Sigmoid colon (tissue), 7 donors: Measurements from ENCODE around the gene ADGRG3. TPM values are rescaled to one million over a fixed set of nuclear protein-coding genes. Genes with fewer than 3 reads are reported as not detected.
"Not testable (repeated sequence)": the region's sequence is repeated elsewhere in the genome, so short reads cannot be mapped to it uniquely, and the experiment has no call there.

Experiments
- DNase-seq: peaks from one replicate; pipeline ENCODE4 v3.0.0-alpha.2; 2019
- H3K27ac ChIP-seq, 4 donors: fragments of 200-600 bp; sonication (generic); one replicate each; pipeline ENCODE4 v1.5.1; 2016 to 2019; ENCODE audit warnings: mild to moderate bottlenecking in 1 of 4
- H3K27me3 ChIP-seq, 3 donors: fragments of 200-600 bp; sonication (generic); one replicate each; pipeline ENCODE4 v1.5.1; 2019; ENCODE audit warnings: mild to moderate bottlenecking in 1 of 3
- H3K36me3 ChIP-seq, 4 donors: fragments of 200-600 bp; sonication (generic); one replicate each; pipeline ENCODE4 v1.5.1; 2016 to 2019
- H3K4me1 ChIP-seq, 4 donors: fragments of 200-600 bp; sonication (generic); one replicate each; pipeline ENCODE4 v1.5.1; 2017 to 2019
- H3K4me3 ChIP-seq, 4 donors: fragments of 200-600 bp; sonication (generic); one replicate each; pipeline ENCODE4 v1.5.1; 2017 to 2019; ENCODE audit warnings: mild to moderate bottlenecking in 2 of 4, moderate library complexity in 1 of 4
- H3K9me3 ChIP-seq, 4 donors: fragments of 200-600 bp in 3 of 4; sonication (generic) in 3 of 4; one replicate each; pipeline versions ENCODE4 v1.5.1 to v1.6.1; 2013 to 2019
- EP300 ChIP-seq, 4 donors: sonication (generic); formaldehyde crosslinking; IDR thresholded peaks; one replicate each; pipeline ENCODE4 v1.6.1; 2017; ENCODE audit warnings: antibody characterized with exemption in 4 of 4
- POLR2A ChIP-seq, 2 donors: fragments of 450-650 bp; IDR thresholded peaks; one replicate each; pipeline ENCODE4 v1.6.1; 2016; ENCODE audit warnings: antibody characterized with exemption in 2 of 2, mild to moderate bottlenecking in 2 of 2, moderate library complexity in 2 of 2
- POLR2AphosphoS5 ChIP-seq, 4 donors: sonication (generic); formaldehyde crosslinking; IDR thresholded peaks; one replicate each; pipeline ENCODE4 v1.6.1; 2017; ENCODE audit warnings: antibody characterized with exemption in 4 of 4
- WGBS, 2 donors: extraction: QIAGEN DNeasy Blood & Tissue Kit; methylation state at CpG; one replicate each; pipeline ENCODE4 v1.1.7; 2013; 5-methylcytosine and 5-hydroxymethylcytosine counted together
- intact Hi-C: fragments of 100-400 bp; cut with DNase I; formaldehyde crosslinking; loops from one replicate; pipeline ENCODE4 v1.15.1; 2023
- polyA plus RNA-seq, 3 donors: library from polyadenylated mRNA; stranded (reverse); fragments of 200-250 nt; gene quantifications; one replicate each; pipeline ENCODE4 v1.2.3, GENCODE V29; 2013
- total RNA-seq, 4 donors: library from RNA; depleted of rRNA; stranded (reverse); fragments of >200 nt; gene quantifications; one replicate each; pipeline ENCODE4 v1.1.0, GENCODE V29; 2016
- TF ChIP-seq, protein P1 (sequence below), 4 experiments: fragments of 450-650 bp in 3 of 4; fragments of 200-600 bp in 1 of 4; IDR thresholded peaks; one replicate each; pipeline ENCODE4 v1.5.1; 2016 to 2019; ENCODE audit warnings: antibody characterized with exemption in 4 of 4, mild to moderate bottlenecking in 3 of 4, moderate library complexity in 2 of 4
- donor health status: healthy with polysubstance abuse.
- donor health status: Bipolar disorder and iron deficiency.
- donor health status: healthy.

The ADGRG3 gene
- total and polyA plus RNA-seq, 7 donors = 0.69 to 6.6 (median 3.6) TPM

DNA sequence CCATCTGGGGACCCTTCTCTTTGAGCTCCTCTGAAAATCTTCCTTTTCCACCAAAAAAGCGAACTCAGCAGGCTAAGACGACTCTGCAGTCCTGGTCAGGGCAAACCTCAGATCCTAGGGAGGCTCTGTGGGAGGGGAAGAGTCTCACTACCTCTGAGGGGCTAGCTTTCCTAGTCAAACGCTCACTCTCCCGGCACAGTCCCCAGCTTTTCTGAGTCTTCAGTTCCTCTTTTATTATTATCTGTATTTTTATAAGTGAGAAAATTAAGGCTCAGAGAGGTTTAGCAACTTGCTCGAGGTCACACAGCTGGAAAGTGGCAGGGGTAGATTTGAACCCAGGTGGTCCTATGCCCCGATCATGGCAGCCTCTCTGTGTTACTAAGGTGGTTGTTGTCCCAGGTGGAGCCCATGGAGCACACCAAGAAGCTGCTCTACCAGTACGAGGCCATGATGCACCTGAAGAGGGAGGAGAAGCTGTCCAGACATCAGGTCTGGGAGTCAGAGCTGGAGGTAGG, 58.4 kb downstream of the ADGRG3 start:
- DNase-seq = peak; percentile 12
- Histone ChIP-seq H3K4me1 (no peaks in the 10 kb centered on the region), H3K36me3 (no peaks in the 10 kb centered on the region), H3K9me3 (no peaks in the 10 kb centered on the region), H3K27me3 (no peaks in the 10 kb centered on the region), H3K27ac (no peak overlapping the region), H3K4me3 (no peak overlapping the region)
- intact Hi-C loops = no loop called here
- TF ChIP-seq POLR2AphosphoS5 (IDR thresholded peaks at IDR 0.05) = no peak
- no peak for TF ChIP-seq POLR2A (IDR thresholded peaks at IDR 0.05)
- TF ChIP-seq, protein P1, sequence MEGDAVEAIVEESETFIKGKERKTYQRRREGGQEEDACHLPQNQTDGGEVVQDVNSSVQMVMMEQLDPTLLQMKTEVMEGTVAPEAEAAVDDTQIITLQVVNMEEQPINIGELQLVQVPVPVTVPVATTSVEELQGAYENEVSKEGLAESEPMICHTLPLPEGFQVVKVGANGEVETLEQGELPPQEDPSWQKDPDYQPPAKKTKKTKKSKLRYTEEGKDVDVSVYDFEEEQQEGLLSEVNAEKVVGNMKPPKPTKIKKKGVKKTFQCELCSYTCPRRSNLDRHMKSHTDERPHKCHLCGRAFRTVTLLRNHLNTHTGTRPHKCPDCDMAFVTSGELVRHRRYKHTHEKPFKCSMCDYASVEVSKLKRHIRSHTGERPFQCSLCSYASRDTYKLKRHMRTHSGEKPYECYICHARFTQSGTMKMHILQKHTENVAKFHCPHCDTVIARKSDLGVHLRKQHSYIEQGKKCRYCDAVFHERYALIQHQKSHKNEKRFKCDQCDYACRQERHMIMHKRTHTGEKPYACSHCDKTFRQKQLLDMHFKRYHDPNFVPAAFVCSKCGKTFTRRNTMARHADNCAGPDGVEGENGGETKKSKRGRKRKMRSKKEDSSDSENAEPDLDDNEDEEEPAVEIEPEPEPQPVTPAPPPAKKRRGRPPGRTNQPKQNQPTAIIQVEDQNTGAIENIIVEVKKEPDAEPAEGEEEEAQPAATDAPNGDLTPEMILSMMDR (IDR thresholded peaks at IDR 0.05) = no peak
- TF ChIP-seq EP300 (IDR thresholded peaks at IDR 0.05) = no peak
- WGBS, 2 donors = 77 to 80% methylated on average over 7 of the region's 7 CpGs

DNA sequence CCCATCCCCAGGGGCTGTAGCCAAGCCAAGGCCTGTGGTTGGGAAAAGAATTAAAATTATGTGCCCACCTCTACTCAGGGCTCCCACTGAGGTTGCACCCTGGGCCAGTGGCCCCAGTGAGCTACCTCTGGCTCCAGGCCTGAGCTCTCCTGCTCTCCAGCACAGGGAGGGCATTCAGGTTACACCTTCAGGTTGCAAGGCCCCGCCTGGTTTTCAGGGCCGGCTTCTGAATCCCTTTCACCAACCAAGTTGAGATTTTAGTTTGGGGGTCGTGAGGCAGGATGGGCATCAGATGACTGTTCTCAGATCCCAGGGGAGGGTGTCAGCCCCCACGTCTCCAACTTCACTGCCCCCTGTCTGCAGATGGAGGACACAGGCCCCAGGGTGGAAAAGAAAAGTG, 59.5 kb downstream of the ADGRG3 start:
- TF ChIP-seq POLR2AphosphoS5 (IDR thresholded peaks at IDR 0.05) (no peak), POLR2A (IDR thresholded peaks at IDR 0.05) (no peak), EP300 (IDR thresholded peaks at IDR 0.05) (no peak)
- TF ChIP-seq, protein P1 (IDR thresholded peaks at IDR 0.05) = no peak
- no peak for DNase-seq
- Histone ChIP-seq H3K27me3 (no peaks in the 10 kb centered on the region), H3K27ac (no peak overlapping the region), H3K4me1 (no peaks in the 10 kb centered on the region), H3K4me3 (no peak overlapping the region), H3K9me3 (no peaks in the 10 kb centered on the region), H3K36me3 (no peaks in the 10 kb centered on the region)
- intact Hi-C loops = no loop called here
- 76 to 79% methylated on average over 4 of the region's 4 CpGs for WGBS, 2 donors

GRCh38 chr16:57728336-57729181, 60.5 kb downstream of the ADGRG3 start:
- Histone ChIP-seq H3K27ac (no peak overlapping the region), H3K4me1 (no peaks in the 10 kb centered on the region), H3K9me3 (no peaks in the 10 kb centered on the region), H3K27me3 (no peaks in the 10 kb centered on the region), H3K4me3 (no peak overlapping the region), H3K36me3 (no peaks in the 10 kb centered on the region)
- intact Hi-C loops = no loop called here
- TF ChIP-seq POLR2AphosphoS5 (IDR thresholded peaks at IDR 0.05) (no peak), EP300 (IDR thresholded peaks at IDR 0.05) (no peak), POLR2A (IDR thresholded peaks at IDR 0.05) (no peak)
- TF ChIP-seq, protein P1 (IDR thresholded peaks at IDR 0.05) = no peak
- no peak for DNase-seq
- WGBS, 2 donors = 93 to 97% methylated on average over 14 of the region's 14 CpGs

DNA sequence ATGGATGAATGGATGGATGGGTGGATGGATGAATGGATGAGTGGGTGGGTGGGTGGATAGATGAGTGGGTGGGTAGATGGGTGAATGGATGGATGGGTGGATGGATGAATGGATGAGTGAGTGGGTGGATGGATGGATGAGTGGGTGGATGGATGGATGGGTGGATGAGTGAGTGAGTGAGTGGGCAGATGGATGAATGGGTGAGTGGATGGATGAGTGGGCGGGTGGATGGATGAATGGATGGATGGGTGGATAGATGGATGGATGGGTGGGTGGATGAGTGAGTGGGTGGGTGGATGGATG, 61.0 kb downstream of the ADGRG3 start:
- Histone ChIP-seq H3K9me3 (no peaks in the 10 kb centered on the region), H3K36me3 (no peaks in the 10 kb centered on the region), H3K27me3 (no peaks in the 10 kb centered on the region), H3K4me1 (peaks cover 0 to 2% (median 0%) of the 10 kb centered on the region in 4 donors), H3K27ac (no peak overlapping the region), H3K4me3 (no peak overlapping the region)
- WGBS, 2 donors = 87 to 95% methylated on average over 1 of the region's 1 CpG
- TF ChIP-seq POLR2AphosphoS5 (IDR thresholded peaks at IDR 0.05) (no peak), POLR2A (IDR thresholded peaks at IDR 0.05) (no peak), EP300 (IDR thresholded peaks at IDR 0.05) (no peak)
- TF ChIP-seq, protein P1 (IDR thresholded peaks at IDR 0.05) = no peak
- intact Hi-C loops = no loop called here
- DNase-seq = no peak

- H3K4me3 ChIP-seq, H3K27ac ChIP-seq, DNase-seq, H3K36me3 ChIP-seq, H3K4me1 ChIP-seq, H3K9me3 ChIP-seq, H3K27me3 ChIP-seq: not testable (repeated sequence)
- intact Hi-C loops = loop anchor here (5.0 to 10.0 kb wide), 4 partner anchors 285 to 952 kb away; partner anchors contain the start of genes CFAP20, CIAPIN1, COQ9 and SETD6
- 93 to 96% methylated on average over 6 of the region's 6 CpGs for WGBS, 2 donors
Measured at GRCh38 chr16:57729852-57730251, 61.7 kb downstream of the ADGRG3 start.
